Measurements from ENCODE around the gene ADISSP.

GRCh38 chr20:3740615-3741301 is 26.8 kb downstream of the ADISSP start:
- TF ChIP-seq CTCF (IDR thresholded peaks at IDR 0.05): no peak
- no peak for TF ChIP-seq POLR2A (IDR thresholded peaks at IDR 0.05)
